ENCODE data around the gene NSG1.
A peak's percentile ranks its signal among the peaks of the same experiment; 100 is the strongest.

The NSG1 gene

DNA sequence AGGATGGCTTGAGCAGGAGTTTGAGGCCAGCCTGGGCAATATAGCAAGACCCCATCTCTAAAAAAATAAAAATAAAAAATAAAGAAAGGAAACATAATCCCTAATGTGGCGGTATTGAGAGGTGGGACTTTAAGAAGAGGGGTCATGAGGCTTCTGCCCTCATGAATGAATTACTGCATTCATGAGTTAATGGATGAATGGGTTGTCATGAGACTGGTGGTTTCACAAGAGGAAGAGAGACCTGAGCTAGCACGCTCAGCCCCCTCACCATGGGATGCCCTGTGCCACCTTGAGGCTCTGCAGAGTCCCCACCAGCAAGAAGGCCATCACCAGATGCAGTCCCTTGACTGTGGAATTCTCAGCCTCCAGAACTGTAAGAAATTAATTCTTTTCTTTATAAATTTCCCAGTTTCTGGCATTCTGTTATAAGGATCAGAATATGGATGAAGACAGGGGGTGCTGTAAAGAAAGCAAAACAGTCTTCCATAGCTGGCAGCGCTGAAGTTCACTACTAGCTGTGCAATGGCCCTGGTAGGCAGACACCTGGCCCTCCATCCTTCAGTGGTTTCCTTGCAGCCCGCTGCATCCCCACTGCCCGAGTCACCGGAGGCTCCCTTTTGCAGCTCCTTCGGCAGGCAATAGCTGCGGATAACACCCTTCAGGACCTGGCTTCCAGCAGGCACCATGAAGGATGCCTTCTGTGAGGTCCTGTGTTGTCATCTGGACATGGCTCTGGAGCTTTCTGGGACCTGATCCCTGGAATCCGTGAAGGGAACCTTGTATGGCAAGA, 44.8 kb upstream of the NSG1 start:
- Histone ChIP-seq H3K79me2 (ENCODE audit: insufficient read depth, low read length) (no peaks in the 10 kb centered on the region), H3K9ac (ENCODE audit: low read depth, low read length, poor library complexity, severe bottlenecking) (no peak overlapping the region), H3K4me2 (ENCODE audit: low read depth, low read length, poor library complexity, severe bottlenecking) (no peak overlapping the region), H3F3A (ENCODE audit: low read depth) (no peaks in the 10 kb centered on the region), H4K20me1 (ENCODE audit: insufficient read depth, low read length, poor library complexity, severe bottlenecking) (no peaks in the 10 kb centered on the region), H3K36me3 (ENCODE audit: insufficient read depth, low read length) (no peaks in the 10 kb centered on the region), H3K4me3 (ENCODE audit: low read length, poor library complexity, severe bottlenecking) (no peak overlapping the region), H3K4me1 (ENCODE audit: insufficient read depth, low read length, poor library complexity, severe bottlenecking) (peaks cover under 1% of the 10 kb centered on the region), H3K27me3 (ENCODE audit: insufficient read depth, low read length, poor library complexity, severe bottlenecking) (no peaks in the 10 kb centered on the region), H3K9me3 (ENCODE audit: insufficient read depth, low read depth, low read length) (no peaks in the 10 kb centered on the region), H2AFZ (ENCODE audit: low read length) (no peak overlapping the region), H3K9me2 (replicated peaks; ENCODE audit: low read depth, low read length) (no peaks in the 10 kb centered on the region)
- TF ChIP-seq, protein P1, sequence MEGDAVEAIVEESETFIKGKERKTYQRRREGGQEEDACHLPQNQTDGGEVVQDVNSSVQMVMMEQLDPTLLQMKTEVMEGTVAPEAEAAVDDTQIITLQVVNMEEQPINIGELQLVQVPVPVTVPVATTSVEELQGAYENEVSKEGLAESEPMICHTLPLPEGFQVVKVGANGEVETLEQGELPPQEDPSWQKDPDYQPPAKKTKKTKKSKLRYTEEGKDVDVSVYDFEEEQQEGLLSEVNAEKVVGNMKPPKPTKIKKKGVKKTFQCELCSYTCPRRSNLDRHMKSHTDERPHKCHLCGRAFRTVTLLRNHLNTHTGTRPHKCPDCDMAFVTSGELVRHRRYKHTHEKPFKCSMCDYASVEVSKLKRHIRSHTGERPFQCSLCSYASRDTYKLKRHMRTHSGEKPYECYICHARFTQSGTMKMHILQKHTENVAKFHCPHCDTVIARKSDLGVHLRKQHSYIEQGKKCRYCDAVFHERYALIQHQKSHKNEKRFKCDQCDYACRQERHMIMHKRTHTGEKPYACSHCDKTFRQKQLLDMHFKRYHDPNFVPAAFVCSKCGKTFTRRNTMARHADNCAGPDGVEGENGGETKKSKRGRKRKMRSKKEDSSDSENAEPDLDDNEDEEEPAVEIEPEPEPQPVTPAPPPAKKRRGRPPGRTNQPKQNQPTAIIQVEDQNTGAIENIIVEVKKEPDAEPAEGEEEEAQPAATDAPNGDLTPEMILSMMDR (conservative IDR thresholded peaks at IDR 0.05; ENCODE audit: low read length): no peak
- no peak for TF ChIP-seq EZH2phosphoT487 (IDR thresholded peaks at IDR 0.05; ENCODE audit: borderline replicate concordance)

DNA sequence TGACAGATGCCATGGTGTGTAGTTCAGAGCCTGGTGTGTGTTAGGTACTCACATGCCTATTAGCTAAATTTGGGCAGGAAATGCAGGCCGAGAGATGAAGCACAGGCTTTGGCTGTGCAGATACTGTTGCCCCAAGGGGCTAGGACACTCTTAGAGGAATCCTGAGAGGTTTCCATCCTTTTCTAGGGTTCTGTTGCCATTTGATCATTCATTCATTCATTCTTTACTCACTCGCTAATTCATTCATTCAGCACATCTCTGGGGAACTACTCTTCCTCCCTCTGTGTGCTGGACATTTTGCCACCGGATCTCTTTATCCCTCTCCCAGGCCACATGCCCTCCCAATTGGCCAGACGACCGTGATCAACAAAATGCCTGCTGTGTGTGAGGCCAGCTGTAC, 43.9 kb upstream of the NSG1 start:
- Histone ChIP-seq H3K4me3 (ENCODE audit: low read length, poor library complexity, severe bottlenecking) (no peak overlapping the region), H3K36me3 (ENCODE audit: insufficient read depth, low read length) (no peaks in the 10 kb centered on the region), H3K4me1 (ENCODE audit: insufficient read depth, low read length, poor library complexity, severe bottlenecking) (peaks cover 10% of the 10 kb centered on the region), H4K20me1 (ENCODE audit: insufficient read depth, low read length, poor library complexity, severe bottlenecking) (no peaks in the 10 kb centered on the region), H3F3A (ENCODE audit: low read depth) (peaks cover 4% of the 10 kb centered on the region; the same call in 1 of the 2 replicates), H3K9me3 (ENCODE audit: insufficient read depth, low read depth, low read length) (no peaks in the 10 kb centered on the region), H3K79me2 (ENCODE audit: insufficient read depth, low read length) (no peaks in the 10 kb centered on the region), H2AFZ (ENCODE audit: low read length) (peak overlapping the region; percentile 18; the same call in 1 of the 2 replicates), H3K4me2 (ENCODE audit: low read depth, low read length, poor library complexity, severe bottlenecking) (no peak overlapping the region), H3K9ac (ENCODE audit: low read depth, low read length, poor library complexity, severe bottlenecking) (no peak overlapping the region), H3K9me2 (replicated peaks; ENCODE audit: low read depth, low read length) (no peaks in the 10 kb centered on the region), H3K27me3 (ENCODE audit: insufficient read depth, low read length, poor library complexity, severe bottlenecking) (no peaks in the 10 kb centered on the region)
- TF ChIP-seq EZH2phosphoT487 (IDR thresholded peaks at IDR 0.05; ENCODE audit: borderline replicate concordance): no peak

DNA sequence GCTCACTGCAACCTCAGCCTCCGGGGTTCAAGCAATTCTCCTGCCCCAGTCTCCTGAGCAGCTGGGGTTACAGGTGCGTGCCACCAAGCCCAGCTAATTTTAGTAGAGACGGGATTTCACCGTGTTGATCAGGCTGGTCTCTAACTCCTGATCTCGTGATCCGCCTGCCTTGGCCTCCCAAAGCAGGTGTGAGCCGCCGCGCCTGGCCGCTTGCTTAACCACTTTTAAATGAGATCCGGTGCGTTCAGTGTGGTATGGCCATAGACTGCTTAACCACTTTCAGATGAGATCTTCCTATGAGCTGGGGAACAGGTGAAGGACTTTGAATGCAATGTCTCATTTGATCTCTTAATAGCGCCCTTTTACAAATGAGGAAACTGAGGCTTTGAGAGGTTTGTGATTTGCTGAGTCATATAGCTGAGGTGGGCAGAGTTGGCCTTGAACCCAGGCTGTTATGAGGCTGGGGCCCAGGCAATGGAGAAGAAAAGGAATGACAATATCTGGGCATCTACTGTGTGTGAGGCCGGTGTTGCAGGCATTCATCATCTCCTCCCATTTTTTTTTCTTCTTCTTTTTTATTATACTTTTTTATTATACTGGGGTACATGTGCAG, 41.9 kb upstream of the NSG1 start:
- Histone ChIP-seq H3F3A (ENCODE audit: low read depth) (peaks cover 4% of the 10 kb centered on the region; the same call in 1 of the 2 replicates), H2AFZ (ENCODE audit: low read length) (no peak overlapping the region), H3K9me3 (ENCODE audit: insufficient read depth, low read depth, low read length) (peaks cover 10% of the 10 kb centered on the region), H3K36me3 (ENCODE audit: insufficient read depth, low read length) (no peaks in the 10 kb centered on the region), H3K9me2 (replicated peaks; ENCODE audit: low read depth, low read length) (no peaks in the 10 kb centered on the region), H3K4me1 (ENCODE audit: insufficient read depth, low read length, poor library complexity, severe bottlenecking) (peaks cover 21% of the 10 kb centered on the region), H3K79me2 (ENCODE audit: insufficient read depth, low read length) (no peaks in the 10 kb centered on the region), H3K27me3 (ENCODE audit: insufficient read depth, low read length, poor library complexity, severe bottlenecking) (no peaks in the 10 kb centered on the region), H3K4me2 (ENCODE audit: low read depth, low read length, poor library complexity, severe bottlenecking) (no peak overlapping the region), H3K9ac (ENCODE audit: low read depth, low read length, poor library complexity, severe bottlenecking) (no peak overlapping the region), H3K4me3 (ENCODE audit: low read length, poor library complexity, severe bottlenecking) (no peak overlapping the region), H4K20me1 (ENCODE audit: insufficient read depth, low read length, poor library complexity, severe bottlenecking) (no peaks in the 10 kb centered on the region)
- TF ChIP-seq, protein P1 (conservative IDR thresholded peaks at IDR 0.05; ENCODE audit: low read length): no peak
- no peak for TF ChIP-seq EZH2phosphoT487 (IDR thresholded peaks at IDR 0.05; ENCODE audit: borderline replicate concordance)
